ENCODE measurements around the gene NEK4.
"Not testable (repeated sequence)": the region's sequence is repeated elsewhere in the genome, so short reads cannot be mapped to it uniquely, and the experiment has no call there.

NEK4 gene

DNA sequence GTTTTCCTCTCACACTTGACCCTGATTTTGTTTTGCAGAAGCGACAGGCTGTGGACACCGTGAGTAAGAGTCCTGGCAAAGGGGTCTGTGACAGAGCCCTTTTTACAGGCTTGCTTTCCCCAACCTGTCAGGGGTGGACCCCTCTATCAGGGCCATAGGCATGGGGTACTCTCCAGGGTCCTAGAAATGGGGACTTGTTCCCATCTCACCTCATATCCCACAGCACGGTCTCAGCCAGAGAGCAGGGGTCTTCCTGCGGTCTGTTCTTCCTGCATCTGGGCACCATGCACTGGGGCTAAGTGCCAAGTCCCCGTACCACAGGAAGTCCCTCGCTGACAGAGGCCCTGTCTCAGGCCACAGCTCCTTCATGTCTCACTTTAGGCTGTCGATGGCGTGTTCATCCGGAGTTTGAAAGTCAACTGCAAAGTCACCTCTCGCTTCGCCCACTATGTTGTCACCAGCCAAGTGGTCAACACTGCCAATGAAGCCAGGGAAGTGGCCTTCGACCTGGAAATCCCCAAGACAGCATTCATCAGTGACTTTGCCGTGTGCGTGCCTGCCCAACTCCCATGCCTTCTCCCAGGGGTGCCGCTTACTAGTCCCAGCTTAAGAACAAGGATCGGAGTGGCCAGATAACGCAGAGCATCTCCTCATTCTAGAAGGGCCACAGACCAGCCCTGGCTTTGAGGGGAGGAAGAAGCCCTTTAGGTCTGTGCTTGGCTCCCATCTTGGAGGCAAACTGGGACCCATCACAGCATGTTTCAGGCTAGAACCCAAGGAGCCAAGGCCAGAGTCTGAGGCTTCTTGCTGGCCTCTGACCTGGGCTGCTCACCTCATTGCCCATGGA, 7.4 kb upstream of the NEK4 start:
- DNase-seq (ENCODE audit: low spot score): no peak

DNA sequence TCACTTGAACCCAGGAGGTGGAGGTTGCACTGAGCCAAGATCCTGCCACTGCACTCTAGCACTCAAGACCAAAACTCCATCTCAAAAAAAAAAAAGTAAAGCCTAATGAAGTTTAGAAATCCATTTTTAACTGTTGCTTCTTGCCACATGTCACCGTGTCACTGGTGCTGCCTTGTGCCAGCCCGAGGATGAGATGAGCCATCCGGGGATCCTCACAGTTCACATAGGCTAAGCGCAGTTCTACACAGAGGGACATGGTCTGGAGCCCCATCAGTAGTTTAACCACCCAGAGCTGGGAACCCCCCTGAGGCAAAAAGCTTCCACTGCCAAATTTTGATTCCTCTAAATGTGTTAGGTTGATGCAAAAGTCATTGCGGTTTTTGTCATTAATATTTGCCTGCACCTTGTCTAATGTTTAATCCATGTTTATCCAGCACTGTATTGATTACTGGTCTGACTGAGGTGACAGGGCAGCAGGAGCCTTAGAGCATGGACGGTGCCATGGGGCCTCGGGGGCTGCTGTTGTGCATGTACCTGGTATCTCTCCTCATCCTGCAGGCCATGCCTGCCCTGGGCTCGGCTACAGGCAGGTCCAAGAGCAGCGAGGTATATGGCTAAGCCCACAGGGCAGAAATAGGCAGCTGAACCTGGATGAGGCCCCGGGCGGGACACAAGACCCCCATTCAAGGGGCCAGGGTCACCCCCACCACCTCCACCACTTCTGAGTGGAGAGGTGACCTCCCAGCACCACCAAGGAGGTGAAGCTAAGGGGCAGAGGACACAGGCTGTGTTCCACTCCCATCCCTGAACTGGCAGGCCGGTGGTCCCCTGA, 6.6 kb upstream of the NEK4 start, which contains the start of gene ITIH1:
ITIH1 (plus strand) TSS at position 473 of the 832 bp plus-strand sequence; CDS start at position 490, 17 bp downstream.
- no peak for DNase-seq (ENCODE audit: low spot score)

DNA sequence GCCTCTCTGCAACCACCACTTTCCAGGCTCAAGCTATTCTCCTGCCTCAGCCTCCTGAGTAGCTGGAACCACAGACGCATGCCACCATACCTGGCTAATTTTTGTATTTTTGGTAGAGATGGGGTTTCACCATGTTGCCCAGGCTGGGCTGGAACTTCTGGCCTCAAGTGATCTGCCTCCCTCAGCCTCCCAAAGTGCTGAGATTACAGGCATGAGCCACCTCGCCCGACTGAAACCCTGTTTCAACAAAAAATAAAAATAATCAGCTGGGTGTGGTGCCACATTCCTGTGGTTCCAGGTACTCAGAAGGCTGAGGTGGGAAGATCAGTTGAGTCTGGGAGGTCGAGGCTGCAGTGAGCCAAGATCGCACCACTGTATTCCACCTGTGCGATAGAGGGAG, 5.7 kb upstream of the NEK4 start:
- not testable (repeated sequence) for DNase-seq (ENCODE audit: low spot score)

DNA sequence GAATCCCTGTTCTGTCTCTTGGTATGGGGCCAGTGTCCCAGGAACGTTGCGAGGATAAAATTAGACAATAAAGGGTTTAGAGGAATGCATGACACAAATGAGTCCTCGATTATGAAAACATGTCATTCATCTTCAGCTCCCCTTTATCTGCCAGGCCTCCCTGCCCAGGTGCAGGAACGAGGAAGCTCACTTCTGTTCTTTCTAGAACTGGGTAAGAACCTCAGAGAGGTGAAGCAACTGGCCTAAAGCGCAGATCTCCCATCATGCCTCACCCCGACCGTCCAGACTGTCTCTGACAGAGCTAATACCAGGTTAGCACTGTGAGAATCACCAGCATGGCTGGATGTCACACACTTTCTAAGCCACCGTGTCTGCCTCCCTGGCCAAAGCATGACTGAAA, 5.1 kb upstream of the NEK4 start:
- DNase-seq (ENCODE audit: low spot score): no peak

DNA sequence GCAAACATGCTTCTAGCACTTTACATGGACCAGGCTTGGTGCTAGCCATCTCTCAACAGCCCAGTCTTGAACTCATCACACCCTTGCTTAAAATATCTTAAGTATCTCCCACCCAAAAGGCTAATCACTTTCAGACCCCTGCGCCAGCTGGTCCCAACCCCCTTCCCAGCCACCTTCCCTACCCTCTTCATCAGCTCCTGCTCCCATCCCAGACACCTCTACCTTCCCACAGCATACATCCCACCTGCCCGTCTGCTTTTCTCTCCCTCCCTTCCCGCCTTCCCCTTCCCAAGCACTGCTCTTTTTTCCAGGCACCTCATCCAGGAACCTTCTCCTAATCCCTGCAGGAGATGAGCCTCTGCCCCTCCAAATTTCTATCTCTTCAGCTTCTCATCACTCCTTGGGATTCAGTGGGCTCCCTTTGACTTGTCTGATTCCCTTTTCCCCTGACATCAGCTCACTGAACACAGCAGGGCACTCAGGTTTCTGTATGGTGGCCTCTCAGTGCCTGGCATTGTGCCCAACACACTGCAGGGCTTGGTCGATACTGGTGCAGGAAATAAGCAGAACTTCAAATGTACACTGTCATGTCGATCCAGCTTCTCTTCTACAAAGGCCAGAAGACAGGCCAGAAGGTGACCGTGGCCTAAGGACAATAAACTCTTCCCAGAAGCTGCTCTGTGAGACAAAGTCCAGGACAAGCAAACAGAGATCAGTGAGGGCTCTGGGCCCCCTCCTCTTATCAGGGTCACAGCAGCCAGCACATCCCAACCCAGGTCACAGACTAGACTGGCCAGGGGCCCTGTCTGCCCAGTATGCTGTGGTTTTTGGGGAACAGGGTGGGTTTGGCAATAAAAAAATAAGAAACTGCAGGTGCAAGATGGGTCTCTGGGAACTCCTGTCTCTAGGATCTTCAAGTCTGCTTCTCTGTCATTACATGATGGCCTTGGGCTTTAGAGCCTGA, 4.4 kb upstream of the NEK4 start:
- DNase-seq (ENCODE audit: low spot score): no peak

DNA sequence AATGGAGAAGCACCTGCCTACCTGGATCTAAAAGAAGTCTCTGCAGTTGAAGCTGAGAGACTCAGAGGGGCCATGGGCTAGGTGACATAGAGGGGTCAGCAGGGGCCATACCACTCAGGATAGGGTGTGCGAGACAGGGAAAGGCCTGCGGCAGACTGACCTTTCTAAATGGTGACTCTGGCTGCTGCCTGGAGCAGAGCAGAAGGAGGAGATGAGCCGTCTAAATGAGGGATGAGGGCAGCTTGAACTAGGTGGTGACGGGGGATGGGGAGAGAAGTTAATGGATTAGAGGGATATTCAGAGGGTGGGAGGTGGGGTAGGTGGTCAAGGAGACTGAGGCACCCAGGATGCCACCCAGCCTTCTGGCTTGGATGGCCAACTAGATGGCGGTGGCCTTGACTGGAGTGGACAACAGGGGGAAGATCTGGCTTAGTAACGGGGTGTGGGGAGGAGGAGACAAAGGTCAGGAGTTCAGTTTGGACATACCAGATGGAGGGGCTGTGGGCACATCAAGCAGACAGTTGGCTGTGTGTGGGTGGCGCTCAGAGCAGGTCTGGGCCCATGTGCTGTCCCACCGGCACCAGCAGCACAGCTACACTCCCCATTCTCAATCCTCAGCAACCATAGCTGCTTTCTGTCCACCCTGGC, 3.5 kb upstream of the NEK4 start:
- DNase-seq (ENCODE audit: low spot score): no peak

DNA sequence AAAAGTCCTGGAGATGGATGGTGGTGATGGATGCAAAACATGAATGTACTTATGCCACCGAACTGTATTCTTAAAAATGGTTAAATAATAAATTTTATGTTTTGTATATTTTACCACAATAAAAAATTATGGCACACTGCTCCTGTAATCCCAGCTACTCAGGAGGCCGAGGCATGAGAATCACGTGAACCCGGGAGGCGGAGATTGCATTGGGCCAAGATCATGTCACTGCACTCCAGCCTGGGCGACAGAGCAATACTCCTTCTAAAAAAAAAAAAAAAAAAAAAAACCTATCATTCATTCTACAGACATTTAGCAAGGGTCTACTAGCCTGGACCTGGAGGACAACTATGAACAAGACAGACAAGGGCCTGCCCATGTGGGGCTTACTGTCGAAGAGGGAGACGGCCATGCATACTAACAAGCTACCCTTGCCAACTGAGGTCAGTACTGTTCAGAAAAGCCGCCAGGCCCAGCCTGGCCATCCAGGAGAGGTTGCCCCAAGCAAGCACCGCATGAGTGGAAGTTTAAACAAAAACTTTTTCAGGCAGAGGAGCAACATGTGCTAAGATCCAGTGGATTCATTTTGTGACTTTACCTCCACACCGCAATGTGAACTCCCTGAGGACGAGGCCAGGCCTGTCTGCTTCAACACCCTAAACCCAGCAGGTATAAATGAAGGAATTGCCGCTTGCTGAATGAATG, 2.8 kb upstream of the NEK4 start:
- DNase-seq (ENCODE audit: low spot score): no peak

DNA sequence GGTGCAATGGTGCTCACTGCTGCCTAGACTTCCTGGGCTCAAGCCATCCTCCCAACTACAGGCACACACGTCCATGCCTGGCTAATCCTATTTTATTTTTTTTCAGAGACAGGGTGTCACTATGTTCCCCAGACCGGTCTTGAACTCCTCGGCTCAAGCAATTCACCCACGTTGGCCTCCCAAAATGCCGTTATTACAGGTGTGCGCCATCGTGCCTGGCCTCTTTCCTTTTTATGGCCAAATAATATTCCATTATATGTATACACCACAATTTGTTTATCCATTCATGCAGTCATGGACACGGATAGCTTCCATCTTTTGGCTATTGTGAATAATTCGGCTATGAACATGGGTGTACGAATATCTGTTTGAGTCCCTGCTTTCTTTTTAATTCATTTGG, 962 bp upstream of the NEK4 start:
- DNase-seq (ENCODE audit: low spot score): no peak

DNA sequence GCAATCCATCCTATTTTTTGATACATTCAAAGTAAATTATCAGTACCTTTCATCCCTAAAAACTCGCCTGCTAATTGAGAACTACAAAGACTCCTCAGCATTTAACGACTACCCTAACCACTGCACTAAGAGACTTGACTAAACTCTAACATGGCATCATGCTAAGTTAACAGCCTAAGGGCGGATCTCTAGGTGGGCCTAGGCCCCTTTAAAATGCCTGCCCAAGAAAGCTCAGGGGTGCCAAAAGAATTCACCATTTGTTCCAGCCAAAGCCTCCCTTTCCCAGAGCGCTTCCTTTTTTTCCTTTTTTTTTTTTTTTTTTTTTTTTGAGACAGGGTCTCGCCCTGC, 568 bp upstream of the NEK4 start:
- DNase-seq (ENCODE audit: low spot score): no peak

DNA sequence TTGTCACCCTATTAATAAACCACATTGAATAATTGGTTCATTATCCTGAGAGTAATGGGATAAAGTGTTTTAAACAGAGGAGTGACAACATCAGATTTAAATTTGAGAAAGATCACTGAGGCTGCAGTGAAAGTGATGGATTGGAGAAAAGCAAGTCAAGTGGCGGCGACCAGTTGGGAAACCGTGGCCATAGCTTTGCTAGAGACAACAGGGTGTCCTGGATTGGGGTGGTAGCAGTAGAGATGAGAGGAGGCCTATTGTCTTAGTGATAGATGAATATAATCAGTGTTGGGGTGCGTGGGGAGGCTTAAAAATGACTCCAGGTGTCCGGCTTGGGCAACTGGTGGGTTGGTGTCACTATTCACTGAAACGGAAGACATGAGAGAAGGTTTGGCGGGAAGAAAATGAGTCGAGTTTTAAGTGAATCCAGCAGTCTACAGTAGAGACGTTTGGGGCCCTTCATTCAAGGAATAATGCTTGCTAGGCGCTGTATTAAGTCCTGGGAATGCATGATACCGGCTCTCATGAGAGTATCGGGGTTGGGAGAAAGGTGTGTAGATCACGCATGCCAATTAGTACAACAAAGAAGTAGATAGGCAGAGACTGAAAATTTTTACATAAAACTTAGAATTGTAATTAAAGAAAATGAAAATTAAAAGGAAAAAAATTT, 819 bp downstream of the NEK4 start:
- DNase-seq (ENCODE audit: low spot score): no peak

DNA sequence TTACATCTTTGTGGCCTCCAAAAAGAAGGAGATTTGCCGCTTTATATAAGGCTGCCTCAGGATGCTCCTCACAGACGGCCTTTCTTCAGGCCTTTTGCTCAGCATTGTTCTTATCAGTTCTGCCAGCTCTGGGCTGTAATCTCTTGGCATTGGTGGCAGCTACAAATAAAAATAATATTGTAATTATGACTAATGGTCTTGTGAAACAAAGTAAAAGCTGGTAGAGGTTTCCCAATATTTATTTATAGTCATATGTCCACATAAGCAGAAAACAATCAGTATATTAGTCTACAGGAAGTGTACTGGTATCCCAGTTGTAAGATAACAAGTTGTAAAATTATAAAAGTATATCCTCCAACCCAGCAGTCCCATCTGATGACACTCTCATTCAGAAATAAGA, 7.3 kb downstream of the NEK4 start:
- DNase-seq (ENCODE audit: low spot score): no peak

DNA sequence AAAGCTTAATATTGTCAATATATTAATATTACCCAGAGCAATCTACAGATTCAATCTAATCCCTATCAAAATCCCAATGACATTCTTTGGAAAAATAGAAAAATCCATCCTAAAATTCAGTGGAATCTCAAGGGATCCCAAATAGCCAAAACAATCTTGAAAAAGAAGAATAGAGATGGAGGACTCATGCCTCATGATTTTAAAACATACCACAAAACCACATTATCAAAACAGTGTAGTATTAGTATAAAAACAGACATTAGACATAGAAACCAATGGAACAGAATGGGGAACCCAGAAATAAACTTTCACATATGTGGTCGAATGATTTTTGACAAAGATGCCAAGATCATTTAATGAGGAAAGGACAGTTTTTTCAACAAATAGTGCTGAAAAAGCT, 14.6 kb downstream of the NEK4 start:
- no peak for DNase-seq (ENCODE audit: low spot score)

DNA sequence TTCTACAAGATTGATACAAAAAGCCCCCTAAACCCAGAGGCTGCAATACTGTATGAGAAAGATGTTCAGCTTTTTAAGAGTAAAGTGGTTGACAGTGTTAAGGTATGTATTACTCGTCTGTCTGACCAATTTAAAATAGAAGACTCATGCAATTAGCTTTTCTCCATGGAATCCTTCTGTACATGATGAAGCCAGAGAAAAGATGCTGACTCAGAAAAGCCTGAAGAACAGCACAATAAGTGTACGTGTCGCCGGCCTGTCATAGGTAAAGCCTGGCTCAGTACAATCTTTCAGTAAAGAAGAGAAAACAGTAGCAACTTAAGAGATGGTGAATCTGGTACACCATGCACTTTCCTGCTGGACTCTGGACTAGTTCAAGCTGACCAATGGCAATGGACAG, 16.4 kb downstream of the NEK4 start:
- DNase-seq (ENCODE audit: low spot score): no peak

DNA sequence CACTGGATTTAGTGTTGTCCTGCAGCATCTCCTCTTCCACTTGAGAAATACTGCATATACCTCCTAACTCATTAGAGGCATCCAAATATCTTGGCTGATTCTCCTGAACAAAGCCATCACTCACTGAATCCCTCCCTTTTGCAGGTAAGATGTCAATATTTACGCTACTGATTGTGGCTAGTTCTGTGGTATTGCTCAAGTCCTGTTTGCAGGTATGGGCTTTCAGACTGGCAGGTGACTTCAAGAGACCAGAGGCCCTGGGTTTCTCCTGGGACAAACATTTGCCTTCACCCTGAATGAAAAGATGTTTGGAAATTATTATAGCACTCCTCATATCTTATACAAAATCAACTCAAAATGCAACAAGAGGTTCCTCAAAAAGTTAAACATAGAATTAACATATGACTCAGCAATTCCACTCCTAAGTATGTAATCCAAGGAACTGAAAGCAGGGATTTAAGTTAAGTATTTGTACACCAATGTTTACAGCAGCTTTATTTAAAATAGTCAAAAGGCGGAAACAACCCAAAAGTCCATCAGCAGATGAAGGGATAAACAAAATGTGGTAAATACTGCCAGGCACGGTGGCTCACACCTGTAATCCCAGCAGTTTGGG, 18.6 kb downstream of the NEK4 start:
- no peak for DNase-seq (ENCODE audit: low spot score)

DNA sequence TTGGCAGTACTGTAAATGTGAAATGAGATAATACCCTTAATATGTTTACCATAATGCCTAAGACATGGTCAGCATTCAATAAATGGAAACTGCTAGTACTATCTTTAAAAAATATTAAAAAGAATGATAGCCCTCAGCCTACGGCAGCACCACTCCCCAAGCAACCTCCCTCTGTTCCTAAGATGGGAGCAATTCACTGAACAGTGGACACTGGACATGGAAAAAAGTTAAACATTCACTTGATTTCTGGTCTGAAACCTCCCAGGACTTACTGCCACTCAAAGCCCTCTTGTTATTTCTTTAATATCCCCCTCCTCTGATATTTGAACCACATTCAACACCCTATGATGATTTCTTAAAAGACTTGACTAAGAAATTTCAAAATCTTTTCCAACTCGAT, 27.0 kb downstream of the NEK4 start:
- DNase-seq (ENCODE audit: low spot score): no peak

DNA sequence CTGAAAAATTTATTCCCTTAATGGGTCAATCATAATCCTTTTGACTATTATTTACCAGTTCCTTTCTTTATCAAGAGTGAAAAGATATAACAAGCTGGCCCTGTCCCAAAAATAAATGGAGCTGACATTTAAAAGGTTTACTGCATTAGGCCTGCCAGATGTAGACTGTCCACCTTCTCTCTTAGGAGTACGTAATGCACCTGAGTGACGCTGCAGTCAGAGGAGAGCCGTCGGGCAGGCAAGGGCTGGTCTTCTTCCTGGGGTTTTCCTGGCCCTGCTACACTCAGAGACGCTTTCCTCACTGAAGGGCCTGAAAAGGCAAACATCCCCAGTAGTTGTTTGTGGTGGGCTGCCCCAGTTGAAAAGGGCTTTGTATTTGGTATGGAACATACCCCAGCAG, 27.6 kb downstream of the NEK4 start:
- DNase-seq (ENCODE audit: low spot score): no peak

DNA sequence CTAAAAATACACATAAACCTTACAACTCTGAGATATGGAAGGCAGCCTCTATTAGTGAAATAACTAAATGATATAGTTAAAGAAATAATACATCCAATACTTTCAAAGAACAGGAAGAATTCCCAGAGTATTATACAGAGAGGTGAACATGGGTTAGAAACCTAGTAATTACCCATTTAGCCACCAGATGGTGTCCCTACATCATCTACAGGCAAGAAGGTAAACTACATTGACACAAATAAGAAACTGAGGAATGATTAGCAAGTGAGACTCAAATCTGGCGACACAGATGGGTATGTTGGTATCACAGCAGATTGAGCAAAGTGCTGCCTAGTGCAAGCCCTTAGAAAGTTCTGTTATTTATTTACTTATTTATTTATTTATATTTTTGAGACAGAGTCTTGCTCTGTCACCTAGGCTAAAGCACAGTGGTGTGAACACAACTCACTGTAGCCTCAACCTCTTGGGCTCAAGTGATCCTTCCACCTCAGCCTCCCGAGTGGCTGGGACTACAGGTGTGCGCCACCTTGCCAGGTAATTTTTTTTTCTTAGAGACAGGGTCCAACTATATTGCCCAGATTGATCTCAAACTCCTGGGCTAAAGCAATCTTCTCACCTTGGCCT, 28.2 kb downstream of the NEK4 start:
- DNase-seq (ENCODE audit: low spot score): no peak

DNA sequence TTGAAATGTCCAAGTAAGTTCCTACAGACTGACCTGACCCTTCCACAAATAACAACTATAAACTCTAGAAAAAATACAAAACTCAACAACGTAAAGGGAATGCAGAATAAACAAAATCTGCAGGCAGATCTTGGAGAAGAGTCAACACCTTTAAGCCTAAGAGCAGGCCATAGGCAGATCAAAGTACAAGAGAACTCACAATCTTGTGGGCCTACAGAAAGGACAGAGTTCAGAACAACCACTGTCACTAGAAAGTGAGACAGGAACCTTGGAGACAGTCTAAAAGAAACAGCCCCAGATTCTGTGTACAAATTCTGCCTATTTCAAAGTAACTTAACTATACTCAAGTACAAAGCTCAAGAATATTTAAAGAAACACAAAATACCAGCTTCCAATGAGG, 31.0 kb downstream of the NEK4 start:
- DNase-seq (ENCODE audit: low spot score): no peak

DNA sequence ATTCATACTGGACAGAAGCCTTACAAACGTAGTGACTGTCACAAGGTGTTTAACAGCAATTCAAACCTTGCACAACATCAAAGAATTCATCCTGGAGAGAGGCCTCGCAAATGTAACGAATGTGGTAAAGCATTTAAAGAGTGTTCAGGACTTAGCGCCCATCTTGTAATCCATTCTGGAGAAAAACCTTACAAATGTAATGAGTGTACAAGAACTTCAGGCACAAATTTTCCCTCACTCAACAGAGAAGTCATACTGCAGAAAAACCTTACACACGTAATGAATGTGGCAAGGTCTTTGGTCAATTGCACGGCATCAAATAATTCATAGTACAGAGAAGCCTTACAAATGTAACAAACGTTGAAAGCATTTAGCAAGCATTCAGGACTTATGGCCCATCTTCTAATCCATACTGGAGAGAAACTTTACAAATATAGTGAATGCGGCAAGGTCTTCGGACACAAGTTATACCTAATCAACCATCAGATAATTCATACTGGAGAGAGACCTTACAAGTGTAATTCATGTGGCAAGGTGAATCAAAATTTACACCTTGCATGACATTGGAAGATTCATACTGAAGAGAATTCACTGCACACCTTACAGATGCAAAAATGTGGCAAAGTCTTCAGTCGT, 37.4 kb downstream of the NEK4 start:
- DNase-seq (ENCODE audit: low spot score): no peak
